ENCODE data around the gene ZNF592.

ZNF592 gene

GRCh38 chr15:84782346-84782745, 34.0 kb downstream of the ZNF592 start:
- TF ChIP-seq CTCF (IDR thresholded peaks at IDR 0.05; ENCODE audit: extremely low read depth, missing control alignments): no peak

GRCh38 chr15:84783493-84784251, 35.3 kb downstream of the ZNF592 start:
- no peak for TF ChIP-seq CTCF (IDR thresholded peaks at IDR 0.05; ENCODE audit: extremely low read depth, missing control alignments)
- DNase-seq (ENCODE audit: low spot score): no peak

More at GRCh38 chr15:84782346-84782745, 34.0 kb downstream of the ZNF592 start:
- no peak for DNase-seq (ENCODE audit: low spot score)

GRCh38 chr15:84784262-84784661, 35.9 kb downstream of the ZNF592 start:
- TF ChIP-seq CTCF (IDR thresholded peaks at IDR 0.05; ENCODE audit: extremely low read depth, missing control alignments): no peak
- DNase-seq (ENCODE audit: low spot score): no peak

- no peak for DNase-seq (ENCODE audit: low spot score)
- no peak for TF ChIP-seq CTCF (IDR thresholded peaks at IDR 0.05; ENCODE audit: extremely low read depth, missing control alignments)
These were observed 36.7 kb downstream of the ZNF592 start for GRCh38 chr15:84785053-84785452.

- no peak for TF ChIP-seq CTCF (IDR thresholded peaks at IDR 0.05; ENCODE audit: extremely low read depth, missing control alignments)
- no peak for DNase-seq (ENCODE audit: low spot score)
These were observed 40.1 kb downstream of the ZNF592 start for GRCh38 chr15:84788500-84788899.

- no peak for TF ChIP-seq CTCF (IDR thresholded peaks at IDR 0.05; ENCODE audit: extremely low read depth, missing control alignments)
- DNase-seq (ENCODE audit: low spot score): no peak
These were observed 41.4 kb downstream of the ZNF592 start for GRCh38 chr15:84789762-84790161.

DNA sequence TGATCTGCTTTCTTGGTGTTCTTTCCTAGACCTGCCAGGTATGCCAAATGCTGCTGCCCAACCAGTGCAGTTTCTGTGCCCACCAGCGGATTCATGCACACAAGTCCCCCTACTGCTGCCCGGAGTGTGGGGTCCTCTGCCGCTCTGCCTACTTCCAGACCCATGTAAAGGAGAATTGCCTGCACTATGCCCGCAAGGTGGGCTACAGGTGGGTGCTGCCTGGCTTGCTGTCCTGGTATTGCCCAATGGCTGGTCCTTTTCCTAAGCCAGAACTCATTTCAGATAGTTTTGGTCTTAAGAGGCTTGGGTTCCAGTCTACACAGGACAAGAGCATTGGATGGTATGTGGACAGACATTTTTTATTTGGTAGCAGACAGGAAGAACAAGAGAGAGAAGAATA, 42.3 kb downstream of the ZNF592 start:
- no peak for DNase-seq (ENCODE audit: low spot score)
- TF ChIP-seq CTCF (IDR thresholded peaks at IDR 0.05; ENCODE audit: extremely low read depth, missing control alignments): no peak
